ENCODE measurements around the gene KCNQ1.

GRCh38 chr11:2441171-2441570 lies 3.6 kb upstream of the KCNQ1 start:
- no peak for TF ChIP-seq POLR2A (IDR thresholded peaks at IDR 0.05; ENCODE audit: low read length)
- TF ChIP-seq GATA1 (IDR thresholded peaks at IDR 0.05; ENCODE audit: low read depth, low read length) = no peak
